NOMO-1 treated with dmso at 0.1 percent for 144 hours (cell line): ENCODE data around the gene PACRG.

ENCODE experiments used
- DNase-seq: peaks from one replicate; lab custom pipeline; 2025; ENCODE audit not compliant: unreplicated experiment; lab: John Stamatoyannopoulos, UW

PACRG gene

DNA sequence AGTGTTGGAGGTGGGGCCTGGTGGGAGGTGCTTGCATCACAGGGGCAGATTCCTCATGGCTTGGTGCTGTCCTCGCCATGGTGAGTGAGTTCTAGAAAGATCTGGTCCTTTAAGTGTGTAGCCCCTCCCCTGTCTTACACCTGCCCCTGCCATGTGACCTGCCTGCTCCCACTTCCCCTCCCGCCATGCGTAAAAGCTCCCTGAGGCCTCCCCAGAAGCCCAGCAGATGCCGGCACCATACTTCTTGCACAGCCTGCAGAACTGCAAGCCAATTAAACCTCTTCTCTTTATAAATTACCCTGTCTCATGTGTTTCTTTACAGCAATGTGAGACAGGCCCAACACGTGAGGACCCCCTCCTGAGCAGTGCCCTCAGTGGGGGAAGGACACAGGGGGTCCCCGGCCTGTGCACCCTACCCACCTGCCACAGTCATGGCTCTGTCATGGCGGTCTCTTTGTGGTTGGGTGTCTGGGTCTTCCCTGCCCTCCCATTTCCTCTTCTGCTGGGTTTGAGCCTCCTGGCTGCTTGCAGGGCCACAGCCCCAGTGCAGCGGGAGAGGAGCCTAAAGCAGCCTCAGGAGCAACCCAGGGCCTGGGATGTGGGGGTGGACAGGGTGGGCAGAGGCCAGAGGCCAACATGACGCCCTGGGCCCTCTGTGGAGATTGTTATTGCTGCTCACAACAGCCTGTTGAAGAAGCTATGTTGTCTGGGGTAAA lies 599.5 kb downstream of the PACRG start:
- no peak for DNase-seq

DNA sequence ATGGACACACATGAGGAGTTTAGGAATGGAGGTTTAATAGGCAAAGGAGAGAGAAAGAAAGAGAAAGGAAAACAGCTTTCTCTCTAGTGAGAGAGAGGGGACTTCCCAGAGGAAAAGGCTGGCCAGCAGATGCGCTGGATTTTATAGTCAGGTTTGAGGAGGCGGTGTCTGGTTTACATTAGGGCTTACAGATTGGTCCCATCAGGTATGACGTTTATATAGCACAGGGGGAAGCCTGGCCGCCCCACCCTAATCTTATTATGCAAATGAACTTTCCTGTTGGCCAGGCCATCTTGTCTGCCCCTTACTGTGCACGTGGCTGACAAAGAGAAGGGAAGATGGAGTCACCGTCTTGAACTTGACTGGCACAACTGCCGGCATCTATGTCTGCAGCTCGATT lies 600.1 kb downstream of the PACRG start:
- DNase-seq = no peak

- DNase-seq = no peak
These were observed 600.6 kb downstream of the PACRG start for GRCh38 chr6:163328411-163328810.

DNA sequence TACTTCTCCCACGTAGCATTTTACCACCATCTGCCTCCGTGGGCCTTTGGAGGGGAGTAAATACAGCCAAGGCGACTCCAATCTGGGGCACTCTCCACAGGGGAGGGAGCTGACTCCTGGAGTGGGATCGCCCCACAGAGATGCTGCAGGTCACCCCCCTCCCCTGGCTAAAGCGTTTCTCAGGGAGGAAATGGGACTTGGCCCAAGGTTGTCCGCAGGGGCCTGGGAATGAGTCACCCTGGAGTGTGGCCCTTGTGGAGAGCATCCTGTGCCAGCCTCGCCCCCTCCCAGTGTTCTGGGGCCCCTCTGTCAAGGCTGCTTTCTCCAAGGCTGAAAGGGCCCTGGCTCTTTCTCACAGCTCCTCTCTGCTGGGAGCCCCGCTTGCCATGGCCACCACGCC lies 602.2 kb downstream of the PACRG start:
- no peak for DNase-seq

- no peak for DNase-seq
These were observed 603.5 kb downstream of the PACRG start for GRCh38 chr6:163331245-163331644.

DNA sequence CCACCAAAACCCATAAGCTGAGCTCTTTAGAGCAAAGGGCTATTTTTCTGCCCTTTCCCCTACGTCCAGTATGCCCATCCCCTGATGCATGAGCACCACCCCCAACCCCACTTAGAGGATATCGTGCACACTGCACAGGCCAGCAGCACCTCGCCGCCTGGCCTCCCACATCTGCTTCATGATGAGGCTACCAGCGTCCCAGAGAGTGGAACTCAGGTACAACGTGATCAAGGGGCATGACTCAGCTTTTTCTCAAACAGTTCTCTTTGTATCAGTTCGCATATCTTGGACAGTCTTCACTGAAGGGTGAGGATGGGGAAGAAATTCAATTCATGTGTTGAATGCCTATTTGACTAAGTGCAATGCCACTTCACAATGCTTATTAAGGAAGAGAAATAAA lies 604.8 kb downstream of the PACRG start:
- DNase-seq = no peak

GRCh38 chr6:163333038-163333437 lies 605.3 kb downstream of the PACRG start:
- no peak for DNase-seq

DNA sequence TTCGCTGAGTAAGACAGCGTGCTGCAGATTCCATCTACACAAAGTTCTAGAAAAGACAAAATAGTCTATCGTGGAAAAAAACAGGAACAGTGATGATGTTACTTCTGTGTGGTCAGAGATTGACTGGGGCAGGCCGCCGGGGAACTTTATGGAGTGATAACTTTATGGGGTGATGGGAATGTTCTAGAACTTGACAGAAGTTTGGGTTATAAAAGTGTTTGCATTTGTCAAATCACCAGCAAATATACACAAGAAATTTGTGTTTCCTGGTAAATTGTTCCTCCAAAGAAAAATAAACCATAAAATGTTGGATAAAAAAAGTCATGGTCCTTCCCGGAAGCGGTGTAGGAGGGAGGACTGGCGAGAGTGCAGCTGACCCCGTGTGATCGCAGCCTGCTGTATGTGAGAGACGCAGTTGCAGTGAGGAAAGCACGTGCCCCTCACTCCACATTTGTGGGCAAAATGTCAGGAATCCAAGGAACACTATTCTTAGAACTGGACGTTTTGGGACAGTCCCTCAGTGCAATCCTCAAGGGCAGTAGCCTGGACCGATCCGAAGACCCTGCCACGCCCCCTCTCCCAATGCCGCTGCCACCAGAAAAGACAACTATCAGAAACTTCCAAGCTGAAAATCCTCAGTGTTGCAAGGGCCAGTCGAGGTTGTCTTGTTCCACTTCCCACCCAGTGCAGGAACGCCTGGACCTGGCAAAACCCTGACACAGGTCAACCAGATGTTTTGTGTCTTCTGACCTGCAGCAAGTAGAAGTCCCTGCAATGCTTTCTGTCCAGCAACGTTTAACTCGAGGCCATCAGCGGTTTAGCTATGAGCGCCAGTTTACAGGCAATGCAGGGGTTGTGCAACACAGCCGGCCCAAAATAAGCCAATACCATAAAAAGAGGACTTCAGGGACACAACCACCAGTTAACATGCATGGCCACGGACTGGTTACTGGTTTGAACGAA lies 606.2 kb downstream of the PACRG start:
- peak; percentile 20 for DNase-seq

GRCh38 chr6:163335056-163335455 lies 607.3 kb downstream of the PACRG start:
- DNase-seq = no peak

DNA sequence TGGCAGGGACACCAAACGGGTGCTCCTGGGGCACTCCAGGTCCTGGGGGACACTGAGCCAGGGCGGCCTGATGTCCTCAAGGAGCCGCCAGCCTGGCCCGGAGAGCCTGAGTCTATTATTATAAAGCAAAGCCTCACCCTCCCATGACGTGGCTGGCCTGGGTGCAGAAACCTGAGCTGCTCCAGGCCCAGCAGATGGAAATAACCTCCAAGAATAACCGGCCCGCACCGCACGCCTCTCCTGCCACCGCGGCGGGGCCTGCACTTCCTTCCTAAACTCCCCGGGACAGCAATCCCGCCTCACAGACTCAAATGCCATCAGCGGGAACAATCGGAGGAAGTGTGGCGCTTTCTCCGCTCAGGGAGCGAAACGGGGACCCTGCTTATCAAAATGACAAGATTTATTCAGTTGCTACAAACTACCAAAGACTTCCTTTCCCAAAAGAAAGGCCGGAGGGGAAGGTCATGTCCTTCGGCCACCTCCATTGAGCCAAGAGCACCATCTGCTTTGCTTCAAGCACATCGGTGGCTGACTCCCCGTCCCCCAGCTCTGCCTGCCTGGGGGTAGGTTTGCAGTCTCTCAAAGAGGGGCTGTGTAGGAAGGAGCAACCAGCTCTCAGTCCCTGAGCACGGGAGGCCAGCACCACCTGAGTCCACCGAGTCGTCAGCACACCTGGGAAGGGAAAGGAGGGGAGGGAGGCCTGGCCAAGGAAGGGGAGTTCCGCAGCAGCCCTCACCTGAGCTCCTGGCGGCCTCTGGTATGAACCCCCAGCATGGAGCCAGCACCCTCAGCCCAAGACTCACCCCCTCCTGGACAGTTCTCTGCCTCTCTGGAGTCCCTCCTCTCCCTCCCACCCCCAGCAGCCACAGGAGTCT lies 608.1 kb downstream of the PACRG start:
- DNase-seq = no peak

DNA sequence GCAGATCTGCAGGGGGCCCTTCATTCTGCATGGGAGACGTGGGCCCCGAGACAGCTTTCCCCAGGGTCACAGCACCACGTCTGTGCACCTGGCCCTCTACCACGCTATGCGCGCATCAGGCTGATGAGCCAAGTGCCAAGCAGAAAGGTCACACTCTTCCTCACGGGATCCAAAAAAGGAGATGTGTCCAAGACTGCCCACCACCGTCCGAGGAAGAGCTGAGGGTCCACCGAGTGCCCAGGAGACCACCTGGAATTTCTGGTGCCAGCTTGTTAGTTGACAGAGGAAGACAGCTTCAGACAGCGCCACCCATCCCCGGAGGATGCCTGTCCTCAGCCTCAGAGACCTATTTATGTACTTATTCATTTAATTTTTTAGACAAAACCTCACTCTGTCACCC lies 609.2 kb downstream of the PACRG start:
- no peak for DNase-seq

DNA sequence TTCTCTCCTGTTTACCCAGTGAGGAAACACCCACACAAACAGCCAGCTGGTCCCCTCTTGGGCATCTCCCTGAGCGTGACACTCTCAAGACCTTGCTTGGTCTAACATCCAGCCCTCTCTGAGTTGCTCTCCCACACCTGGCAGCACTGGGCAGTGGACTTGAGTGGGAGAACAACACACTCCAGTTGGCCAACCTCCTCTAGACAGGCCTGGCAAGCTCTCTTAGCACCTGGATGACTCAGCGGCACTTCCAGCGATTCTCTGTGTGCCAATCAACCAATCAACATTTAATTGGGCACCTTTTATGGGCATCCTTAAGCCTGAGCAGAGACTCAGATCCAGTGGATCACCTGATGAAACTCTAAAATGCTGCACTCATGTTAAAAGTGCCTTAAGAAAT lies 610.2 kb downstream of the PACRG start:
- DNase-seq = no peak

DNA sequence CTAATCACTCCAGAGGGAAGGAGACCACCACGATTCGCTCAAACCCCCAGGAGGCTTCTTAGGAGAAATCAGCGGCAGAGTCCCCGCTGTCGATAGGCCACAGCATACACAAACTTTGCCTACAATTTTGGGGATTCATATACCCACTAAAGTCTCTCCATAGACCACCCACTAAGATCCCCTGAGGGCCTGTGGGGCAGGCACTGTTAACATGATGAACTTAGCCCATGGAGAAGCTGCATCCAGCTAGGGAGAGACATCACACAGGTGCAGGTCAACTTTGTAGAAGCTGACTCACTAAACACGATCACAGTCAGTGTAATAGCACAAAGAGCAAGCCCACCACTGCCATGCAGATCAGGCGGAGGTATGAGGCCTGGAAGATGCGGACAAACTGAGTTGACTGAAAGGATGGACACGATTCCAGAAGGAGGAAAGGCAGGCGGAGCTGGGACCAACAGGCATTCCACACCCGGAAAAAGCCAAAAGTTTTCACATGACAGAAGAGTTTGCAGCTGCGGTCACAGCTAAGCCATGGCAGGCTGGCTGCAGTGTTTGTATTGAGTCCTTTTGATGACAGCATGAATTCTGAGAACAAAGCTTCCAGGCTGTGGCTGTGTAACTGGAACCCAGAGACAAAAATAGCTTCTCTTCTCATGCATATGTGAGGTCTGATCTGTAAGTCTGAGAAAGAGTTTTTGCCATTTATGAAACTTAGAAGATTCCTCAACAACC lies 611.1 kb downstream of the PACRG start:
- DNase-seq = no peak

GRCh38 chr6:163339466-163339865 lies 611.7 kb downstream of the PACRG start:
- DNase-seq = no peak

GRCh38 chr6:163340201-163340887 lies 612.6 kb downstream of the PACRG start:
- DNase-seq = no peak

GRCh38 chr6:163341224-163342061 lies 613.7 kb downstream of the PACRG start:
- DNase-seq = no peak

DNA sequence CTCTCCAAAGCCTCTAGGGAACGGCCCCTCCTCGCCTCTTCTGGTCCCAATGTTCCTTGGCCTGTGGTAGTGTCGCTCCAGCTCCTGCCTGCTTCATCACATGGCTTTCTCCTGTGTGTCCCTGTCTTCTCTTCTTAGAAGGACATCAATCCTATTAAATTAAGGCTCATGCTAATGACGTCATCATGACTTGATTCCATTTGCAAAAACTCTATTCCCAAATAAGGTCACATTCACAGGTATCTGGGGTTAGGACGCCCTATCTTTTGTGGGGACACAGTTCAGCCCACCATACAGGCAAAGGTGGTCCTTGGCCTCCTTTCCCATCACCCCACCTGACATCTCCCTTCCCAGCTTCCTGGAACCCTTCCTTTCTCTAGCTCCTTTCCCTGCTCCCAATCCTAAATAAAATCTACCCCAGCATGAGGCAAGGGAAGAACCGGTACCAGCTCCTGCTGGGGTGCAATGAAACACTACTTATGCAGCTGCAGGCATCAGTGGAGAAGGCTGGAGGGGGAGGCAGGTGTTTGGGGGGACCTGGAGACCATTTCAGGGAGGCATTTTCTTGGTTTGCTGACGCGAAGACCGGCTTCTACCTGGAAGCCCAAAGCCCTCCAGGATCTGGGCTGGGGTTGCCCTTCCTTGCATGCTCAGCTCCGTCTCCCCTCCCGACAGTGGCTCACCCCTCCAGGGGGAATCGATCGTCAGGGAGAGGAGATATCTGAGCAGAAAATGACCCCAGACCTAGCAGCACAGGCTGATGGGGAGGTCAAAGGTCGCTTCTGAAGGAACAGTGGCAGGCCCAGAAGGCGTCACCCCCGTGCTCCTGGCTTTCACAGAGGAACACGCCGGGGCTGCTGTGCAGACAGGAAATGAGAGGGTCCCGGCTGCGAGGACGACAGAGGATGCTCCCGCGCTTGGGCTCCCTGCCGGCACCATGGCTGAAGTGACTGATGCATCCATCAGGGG lies 615.1 kb downstream of the PACRG start:
- DNase-seq = no peak

DNA sequence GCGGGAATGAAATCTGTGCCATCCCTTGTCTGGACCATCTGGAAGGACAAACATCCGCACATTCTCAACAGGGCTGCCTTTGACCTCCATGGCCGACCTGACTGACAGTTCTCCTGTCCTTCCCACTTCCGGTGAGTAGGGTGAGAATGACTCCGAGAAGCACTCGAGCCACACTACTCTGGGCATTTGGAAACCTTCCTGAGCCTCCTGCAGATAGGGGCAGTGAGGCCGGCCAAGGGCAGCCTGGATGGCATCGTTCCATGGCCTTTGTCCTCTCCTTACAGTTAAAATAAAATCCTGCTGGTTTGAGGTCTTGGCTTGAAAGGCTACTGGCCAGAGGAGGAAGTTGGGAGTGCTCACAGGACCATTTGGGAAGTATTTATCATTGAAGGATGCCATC lies 615.8 kb downstream of the PACRG start:
- DNase-seq = no peak
